K562 (cell line): ENCODE measurements around the gene MEFV. TPM values are rescaled to one million over a fixed set of nuclear protein-coding genes. Genes with fewer than 3 reads are reported as not detected.

ENCODE experiments used
- ATAC-seq: fragments of 200-7000 bp; cut with Tn5 transposase; 3 replicates; pipeline ENCODE4 v1.9.1; 2020; ENCODE audit warnings: moderate library complexity
- BruUV-seq: library from RNA; stranded (reverse); fragments of 400-500 nt; replicated peaks from 2 replicates; lab custom pipeline; 2021; lab: Mats Ljungman, UMichigan
- CTCF ChIA-PET: fragments of 300-600 bp; formaldehyde crosslinking; extraction: SDS; loops from one replicate; lab custom pipeline; 2021; ENCODE audit warnings: low intra/inter-chr PET ratio; lab: Yijun Ruan, JAX
- POLR2A ChIA-PET: fragments of 300-600, 350-650 bp; sonication (Branson Sonifier 250); formaldehyde crosslinking; extraction: SDS; loops from one replicate; lab custom pipeline; 2021; ENCODE audit warnings: antibody characterized with exemption, inconsistent platforms; lab: Yijun Ruan, JAX
- DNase-seq, 4 experiments: peaks; one replicate each; pipeline versions ENCODE4 v3.0.0 to v3.0.0-alpha.2; 2011 to 2018; ENCODE audit warnings: low spot score in 3 of 4, mixed read lengths in 3 of 4; ENCODE audit errors: extremely low read depth in 1 of 4
- FAIRE-seq: peaks from 2 replicates; lab custom pipeline; 2011; peaks lifted over from hg19 to GRCh38; lab: Jason Lieb, UNC
- H2AFZ ChIP-seq: 2 replicates; pipeline ENCODE4 v1.6.0; 2011; ENCODE audit warnings: low read depth, low read length, control low read depth, inconsistent platforms
- H3K27ac ChIP-seq: fragments of 200-600 bp; 3 replicates; pipeline ENCODE4 v1.8.0; 2011; ENCODE audit warnings: low read depth, mild to moderate bottlenecking, control low read depth, inconsistent platforms, low read length, moderate library complexity, mixed read lengths; ENCODE audit errors: extremely low read depth
- H3K27me3 ChIP-seq, 2 experiments: fragments of 300-600 bp in 1 of 2; 2 replicates in 1 of 2; 3 replicates in 1 of 2; pipeline versions ENCODE4 v1.6.0 to v1.8.0; 2011; ENCODE audit warnings: inconsistent platforms in 2 of 2, low read length in 2 of 2, mild to moderate bottlenecking in 1 of 2, mixed read lengths in 1 of 2, moderate library complexity in 1 of 2; ENCODE audit not compliant: control insufficient read depth in 2 of 2, insufficient read depth in 2 of 2
- H3K36me3 ChIP-seq: fragments of 300-600 bp; 3 replicates; pipeline ENCODE4 v1.8.0; 2011; ENCODE audit warnings: mild to moderate bottlenecking, low read length, inconsistent platforms; ENCODE audit not compliant: control insufficient read depth, insufficient read depth
- H3K4me1 ChIP-seq, 2 experiments: fragments of 200-600 bp in 1 of 2; replicated peaks in 1 of 2; 2 replicates in 1 of 2; 3 replicates in 1 of 2; pipeline versions ENCODE4 v1.5.1 to v1.8.0; 2011; ENCODE audit warnings: inconsistent platforms in 2 of 2, low read length in 2 of 2, mild to moderate bottlenecking in 1 of 2, mixed read lengths in 1 of 2, moderate library complexity in 1 of 2; ENCODE audit not compliant: control insufficient read depth in 2 of 2, insufficient read depth in 2 of 2
- H3K4me2 ChIP-seq: 2 replicates; pipeline ENCODE4 v1.6.1; 2011; ENCODE audit warnings: low read length, control low read depth, inconsistent platforms, mixed read lengths; ENCODE audit not compliant: insufficient read depth
- H3K4me3 ChIP-seq: fragments of 200-600 bp; sonication (generic), shearing (Covaris generic); 2 replicates; pipeline ENCODE4 v1.5.1; 2016; ENCODE audit warnings: control low read depth, inconsistent platforms
- H3K79me2 ChIP-seq: fragments of 200-600 bp; 3 replicates; pipeline ENCODE4 v1.8.0; 2011; ENCODE audit warnings: low read length, inconsistent platforms; ENCODE audit not compliant: control insufficient read depth, insufficient read depth
- H3K9ac ChIP-seq, 2 experiments: 2 replicates each; pipeline versions ENCODE4 v1.6.0 to v1.6.1; 2011; ENCODE audit warnings: low read depth in 2 of 2, low read length in 2 of 2, control low read depth in 1 of 2, inconsistent platforms in 1 of 2, mild to moderate bottlenecking in 1 of 2, mixed read lengths in 1 of 2; ENCODE audit not compliant: insufficient read depth in 1 of 2
- H3K9me1 ChIP-seq: one replicate; pipeline ENCODE4 v1.6.0; 2011; ENCODE audit warnings: inconsistent platforms, mild to moderate bottlenecking, low read length, moderate library complexity; ENCODE audit not compliant: control insufficient read depth, insufficient read depth
- H3K9me3 ChIP-seq: replicated peaks from 2 replicates; pipeline ENCODE4 v1.5.1; 2011; ENCODE audit warnings: low read depth, low read length, inconsistent platforms; ENCODE audit not compliant: control insufficient read depth, insufficient read depth
- H4K20me1 ChIP-seq: replicated peaks from 2 replicates; pipeline ENCODE4 v1.6.1; 2011; ENCODE audit warnings: low read length, inconsistent platforms, mixed read lengths; ENCODE audit not compliant: control insufficient read depth, insufficient read depth
- BCOR ChIP-seq: fragments of 450-650 bp; IDR thresholded peaks from 2 replicates; pipeline ENCODE4 v1.6.1; 2016
- WGBS: fragments of 100-300 bp; shearing (Covaris generic); methylation state at CpG from one replicate; pipeline ENCODE4 v1.1.6; 2016; ENCODE audit warnings: low coverage, mixed read lengths; ENCODE audit not compliant: insufficient coverage; ENCODE audit errors: missing lambda C conversion rate; 5-methylcytosine and 5-hydroxymethylcytosine counted together
- in situ Hi-C: fragments of 300-500 bp; cut with MboI; formaldehyde crosslinking; loops from 4 replicates; pipeline ENCODE4 v1.15.0; 2018; ENCODE audit warnings: inconsistent platforms, mixed read lengths
- intact Hi-C: fragments of 100-400 bp; cut with micrococcal nuclease; formaldehyde crosslinking; loops from 2 replicates; pipeline ENCODE4 v1.14.2; 2022
- polyA plus RNA-seq, 8 experiments: library from polyadenylated mRNA; depleted of rRNA in 4 of 8; stranded (reverse) in 5 of 8; unstranded in 3 of 8; fragments of >200 nt; fragmentation: Nextera tagmentation in 2 of 8; fragmentation: Illumina TruSeq in 1 of 8; extraction: Ambion mirVana in 2 of 8; extraction: Trizol in 1 of 8; gene quantifications; 2 replicates each; pipeline versions ENCODE4 v1.2.1 to v1.2.3, GENCODE V29; 2011 to 2014; ENCODE audit warnings: inconsistent platforms in 1 of 8, missing spikeins in 1 of 8
- total RNA-seq, 7 experiments: library from RNA; depleted of rRNA in 6 of 7; stranded (reverse); fragments of >200 nt in 6 of 7; fragmentation: Illumina TruSeq in 2 of 7; extraction: Trizol in 2 of 7; gene quantifications; 2 replicates each; pipeline versions ENCODE4 v1.2.1 to v1.2.3, GENCODE V29; 2011 to 2021; ENCODE audit warnings: low replicate concordance in 1 of 7
- TF ChIP-seq, protein P1 (sequence below): fragments of 450-650 bp; IDR thresholded peaks from 2 replicates; pipeline ENCODE4 v1.6.1; 2018; ENCODE audit not compliant: partially characterized antibody

The MEFV gene
- total and polyA plus RNA-seq, 9 of the 15 experiments (the other 6 are each of a cell fraction or from before 2014, with no cell fraction given), result 0.14 TPM; not detected in 8

DNA sequence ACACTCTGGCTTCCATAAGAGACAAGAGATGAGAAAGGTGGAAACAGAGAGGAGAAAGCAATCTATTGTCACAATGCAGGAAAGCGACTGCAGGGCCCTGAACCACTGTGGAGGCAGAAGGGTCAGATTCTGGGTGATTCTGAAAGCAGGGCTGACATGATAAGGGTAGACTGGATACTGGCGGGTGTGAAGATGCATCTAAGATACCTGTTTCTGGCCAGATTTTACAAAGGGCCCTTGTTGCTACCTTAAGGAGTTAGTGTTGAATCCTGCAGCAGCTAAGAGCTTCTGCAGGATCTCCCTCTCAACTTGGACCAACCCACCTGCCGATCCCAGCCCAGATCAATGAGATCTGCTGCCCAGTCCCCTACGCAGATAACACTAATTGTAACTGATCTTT is 6.1 kb upstream of the MEFV start:
- POLR2A ChIA-PET, result interaction anchor here (0.6 to 2.7 kb wide), 2 partner anchors 8 to 103 kb away, joined by 3 to 12 read pairs; no protein-coding TSS in a partner anchor
- H3K9me1 ChIP-seq, result no peaks in the 10 kb centered on the region
- no peak for TF ChIP-seq BCOR
- TF ChIP-seq, protein P1, sequence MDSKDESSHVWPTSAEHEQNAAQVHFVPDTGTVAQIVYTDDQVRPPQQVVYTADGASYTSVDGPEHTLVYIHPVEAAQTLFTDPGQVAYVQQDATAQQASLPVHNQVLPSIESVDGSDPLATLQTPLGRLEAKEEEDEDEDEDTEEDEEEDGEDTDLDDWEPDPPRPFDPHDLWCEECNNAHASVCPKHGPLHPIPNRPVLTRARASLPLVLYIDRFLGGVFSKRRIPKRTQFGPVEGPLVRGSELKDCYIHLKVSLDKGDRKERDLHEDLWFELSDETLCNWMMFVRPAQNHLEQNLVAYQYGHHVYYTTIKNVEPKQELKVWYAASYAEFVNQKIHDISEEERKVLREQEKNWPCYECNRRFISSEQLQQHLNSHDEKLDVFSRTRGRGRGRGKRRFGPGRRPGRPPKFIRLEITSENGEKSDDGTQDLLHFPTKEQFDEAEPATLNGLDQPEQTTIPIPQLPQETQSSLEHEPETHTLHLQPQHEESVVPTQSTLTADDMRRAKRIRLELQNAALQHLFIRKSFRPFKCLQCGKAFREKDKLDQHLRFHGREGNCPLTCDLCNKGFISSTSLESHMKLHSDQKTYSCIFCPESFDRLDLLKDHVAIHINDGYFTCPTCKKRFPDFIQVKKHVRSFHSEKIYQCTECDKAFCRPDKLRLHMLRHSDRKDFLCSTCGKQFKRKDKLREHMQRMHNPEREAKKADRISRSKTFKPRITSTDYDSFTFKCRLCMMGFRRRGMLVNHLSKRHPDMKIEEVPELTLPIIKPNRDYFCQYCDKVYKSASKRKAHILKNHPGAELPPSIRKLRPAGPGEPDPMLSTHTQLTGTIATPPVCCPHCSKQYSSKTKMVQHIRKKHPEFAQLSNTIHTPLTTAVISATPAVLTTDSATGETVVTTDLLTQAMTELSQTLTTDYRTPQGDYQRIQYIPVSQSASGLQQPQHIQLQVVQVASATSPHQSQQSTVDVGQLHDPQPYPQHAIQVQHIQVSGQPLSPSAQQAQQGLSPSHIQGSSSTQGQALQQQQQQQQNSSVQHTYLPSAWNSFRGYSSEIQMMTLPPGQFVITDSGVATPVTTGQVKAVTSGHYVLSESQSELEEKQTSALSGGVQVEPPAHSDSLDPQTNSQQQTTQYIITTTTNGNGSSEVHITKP, result peak; percentile 69
- TF ChIP-seq, all 486 proteins: peak for 1
- Histone ChIP-seq H3K4me1 (peaks cover 4 to 21% of the 10 kb centered on the region in 2 experiments; a peak in 4 of 5 replicates), H3K27ac (no peak overlapping the region), H2AFZ (no peak overlapping the region), H3K4me2 (no peak overlapping the region), H3K4me3 (no peak overlapping the region), H4K20me1 (no peaks in the 10 kb centered on the region), H3K9ac (peak overlapping the region in 1 of 2 experiments; percentile 7; a peak in 1 of 4 replicates), H3K36me3 (no peaks in the 10 kb centered on the region), H3K9me3 (peaks cover 11% of the 10 kb centered on the region), H3K79me2 (no peaks in the 10 kb centered on the region), H3K27me3 (peaks cover 11 to 18% of the 10 kb centered on the region in 2 experiments)
- 72% methylated on average over 4 of the region's 4 CpGs for WGBS
- intact Hi-C loops, result loop anchor here (5.0 to 10.0 kb wide), 2 partner anchors 108 to 240 kb away; partner anchors contain the start of gene CLUAP1
- ATAC-seq (no peak), DNase-seq (no peak), FAIRE-seq (no peak)
- in situ Hi-C loops, result no loop called here
- CTCF ChIA-PET, result no interaction called here
- BruUV-seq, result no TSS peak
